Measurements from ENCODE around the gene TNRC6C.

Gene TNRC6C

GRCh38 chr17:78045316-78045715, 86.8 kb downstream of the TNRC6C start:
- H3K9me3 Mint-ChIP-seq, result peaks cover 6% of the 10 kb centered on the region
- H3K36me3 Mint-ChIP-seq (ENCODE audit: low read depth), result peaks cover 67% of the 10 kb centered on the region
- H3K4me3 Mint-ChIP-seq, result no peak overlapping the region
- TF ChIP-seq CTCF (IDR thresholded peaks at IDR 0.05; ENCODE audit: unreplicated experiment in 3 of 3), result no peak
- no peak overlapping the region for H3K27ac Mint-ChIP-seq
- no peaks in the 10 kb centered on the region for H3K27me3 Mint-ChIP-seq (ENCODE audit: low read depth)
- peaks cover 36% of the 10 kb centered on the region for H3K4me1 Mint-ChIP-seq

GRCh38 chr17:78046923-78047322, 88.4 kb downstream of the TNRC6C start:
- Mint-ChIP-seq H3K27me3 (ENCODE audit: low read depth) (no peaks in the 10 kb centered on the region), H3K27ac (no peak overlapping the region), H3K4me1 (peaks cover 21% of the 10 kb centered on the region), H3K36me3 (ENCODE audit: low read depth) (peaks cover 82% of the 10 kb centered on the region), H3K4me3 (no peak overlapping the region), H3K9me3 (peaks cover 6% of the 10 kb centered on the region)
- TF ChIP-seq CTCF (IDR thresholded peaks at IDR 0.05; ENCODE audit: unreplicated experiment in 3 of 3), result no peak

DNA sequence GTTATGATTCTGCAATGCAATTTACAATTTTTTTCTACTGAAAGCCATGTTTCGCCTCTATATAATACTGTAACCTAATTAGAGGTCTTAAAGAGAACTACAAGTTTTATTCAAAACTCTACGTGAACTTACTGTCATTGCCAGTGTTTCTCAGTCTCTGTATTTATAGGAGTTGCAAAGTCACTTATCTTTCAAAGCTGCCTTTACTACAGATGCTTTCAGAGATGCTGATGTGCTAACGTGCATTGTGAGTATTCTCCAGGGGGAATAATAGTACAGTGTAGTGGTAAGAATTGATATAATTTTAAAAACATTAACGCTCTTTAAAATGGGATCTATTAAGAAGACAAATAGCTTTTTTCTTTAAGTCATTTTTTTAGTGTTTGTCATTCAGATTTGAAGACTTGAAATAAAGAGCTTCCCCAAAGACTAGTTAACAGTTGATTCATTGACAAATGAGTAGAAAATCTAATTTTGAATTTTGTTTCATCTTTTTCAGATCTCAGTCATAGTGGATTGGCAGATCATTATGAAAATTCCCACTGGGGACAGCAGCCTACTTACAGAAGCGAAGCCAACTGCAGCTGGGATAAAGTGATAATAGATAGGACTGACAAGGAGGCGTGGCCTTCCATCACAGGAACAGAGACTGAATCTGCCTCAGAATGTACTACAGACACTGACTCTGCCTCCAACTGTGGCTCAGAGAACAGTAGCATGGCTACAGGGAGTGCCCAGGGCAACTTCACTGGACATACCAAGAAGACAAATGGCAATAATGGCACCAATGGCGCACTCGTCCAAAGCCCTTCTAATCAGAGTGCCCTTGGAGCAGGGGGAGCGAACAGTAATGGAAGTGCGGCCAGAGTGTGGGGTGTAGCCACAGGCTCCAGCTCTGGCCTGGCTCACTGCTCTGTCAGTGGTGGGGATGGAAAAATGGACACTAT, 90.1 kb downstream of the TNRC6C start:
- peaks cover 81% of the 10 kb centered on the region for H3K36me3 Mint-ChIP-seq (ENCODE audit: low read depth)
- H3K4me3 Mint-ChIP-seq, result no peak overlapping the region
- no peak overlapping the region for H3K27ac Mint-ChIP-seq
- peaks cover 9% of the 10 kb centered on the region for H3K4me1 Mint-ChIP-seq
- peaks cover 6% of the 10 kb centered on the region for H3K9me3 Mint-ChIP-seq
- no peak for TF ChIP-seq CTCF (IDR thresholded peaks at IDR 0.05; ENCODE audit: unreplicated experiment in 3 of 3)
- no peaks in the 10 kb centered on the region for H3K27me3 Mint-ChIP-seq (ENCODE audit: low read depth)

DNA sequence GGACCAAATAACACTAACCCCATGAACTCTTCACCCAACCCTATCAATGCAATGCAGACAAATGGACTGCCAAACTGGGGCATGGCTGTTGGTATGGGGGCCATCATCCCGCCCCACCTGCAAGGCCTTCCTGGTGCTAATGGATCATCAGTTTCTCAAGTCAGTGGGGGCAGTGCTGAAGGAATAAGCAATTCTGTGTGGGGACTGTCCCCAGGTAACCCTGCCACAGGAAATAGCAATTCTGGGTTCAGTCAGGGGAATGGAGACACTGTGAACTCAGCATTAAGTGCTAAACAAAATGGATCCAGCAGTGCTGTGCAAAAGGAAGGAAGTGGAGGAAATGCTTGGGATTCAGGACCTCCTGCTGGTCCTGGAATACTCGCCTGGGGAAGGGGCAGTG, 91.1 kb downstream of the TNRC6C start:
- H3K27me3 Mint-ChIP-seq (ENCODE audit: low read depth), result no peaks in the 10 kb centered on the region
- TF ChIP-seq CTCF (IDR thresholded peaks at IDR 0.05; ENCODE audit: unreplicated experiment in 3 of 3), result no peak
- peaks cover 4% of the 10 kb centered on the region for H3K4me1 Mint-ChIP-seq
- no peak overlapping the region for H3K4me3 Mint-ChIP-seq
- peaks cover 76% of the 10 kb centered on the region for H3K36me3 Mint-ChIP-seq (ENCODE audit: low read depth)
- no peak overlapping the region for H3K27ac Mint-ChIP-seq
- H3K9me3 Mint-ChIP-seq, result peaks cover 6% of the 10 kb centered on the region

GRCh38 chr17:78051186-78051972, 92.9 kb downstream of the TNRC6C start:
- Mint-ChIP-seq H3K27ac (no peak overlapping the region), H3K9me3 (peaks cover 2% of the 10 kb centered on the region), H3K4me3 (no peak overlapping the region), H3K4me1 (peaks cover 4% of the 10 kb centered on the region), H3K36me3 (ENCODE audit: low read depth) (peaks cover 65% of the 10 kb centered on the region), H3K27me3 (ENCODE audit: low read depth) (no peaks in the 10 kb centered on the region)
- no peak for TF ChIP-seq CTCF (IDR thresholded peaks at IDR 0.05; ENCODE audit: unreplicated experiment in 3 of 3)

Measured in nephron (organoid).